HG03521 (cell line): Measurements from ENCODE around the gene SH3BP4.

ENCODE experiments used
- ATAC-seq: cut with Tn5 transposase; IDR thresholded peaks from one replicate; pipeline ENCODE4 v1.9.1; 2021; ENCODE audit warnings: mild to moderate bottlenecking, moderate library complexity; ENCODE audit not compliant: unreplicated experiment

Gene SH3BP4

GRCh38 chr2:234964631-234965461 lies 13.0 kb downstream of the SH3BP4 start:
- ATAC-seq: no peak

- no peak for ATAC-seq
Observed at GRCh38 chr2:234966340-234966739, 14.5 kb downstream of the SH3BP4 start.

- ATAC-seq: no peak
Observed at GRCh38 chr2:234967201-234967869, 15.5 kb downstream of the SH3BP4 start.

GRCh38 chr2:234967870-234968208 lies 16.0 kb downstream of the SH3BP4 start:
- ATAC-seq: no peak

- no peak for ATAC-seq
Observed at GRCh38 chr2:234968631-234969305, 17.0 kb downstream of the SH3BP4 start.

- ATAC-seq: no peak
Observed at GRCh38 chr2:234969306-234970098, 17.7 kb downstream of the SH3BP4 start.

GRCh38 chr2:234970099-234970440 lies 18.3 kb downstream of the SH3BP4 start:
- ATAC-seq: no peak

GRCh38 chr2:234970477-234970882 lies 18.7 kb downstream of the SH3BP4 start:
- no peak for ATAC-seq

GRCh38 chr2:234971496-234971895 lies 19.7 kb downstream of the SH3BP4 start:
- no peak for ATAC-seq

GRCh38 chr2:234973008-234973407 lies 21.2 kb downstream of the SH3BP4 start:
- ATAC-seq: no peak

- no peak for ATAC-seq
Observed at GRCh38 chr2:234974501-234975385, 22.9 kb downstream of the SH3BP4 start.

- ATAC-seq: no peak
Observed at GRCh38 chr2:234975611-234976010, 23.8 kb downstream of the SH3BP4 start.

- ATAC-seq: no peak
Observed at GRCh38 chr2:234976479-234977227, 24.8 kb downstream of the SH3BP4 start.

GRCh38 chr2:234977228-234977679 lies 25.4 kb downstream of the SH3BP4 start:
- ATAC-seq: no peak

- ATAC-seq: no peak
Observed at GRCh38 chr2:234978466-234979203, 26.8 kb downstream of the SH3BP4 start.

GRCh38 chr2:234979204-234980167 lies 27.7 kb downstream of the SH3BP4 start:
- ATAC-seq: no peak

- no peak for ATAC-seq
Observed at GRCh38 chr2:234980451-234981187, 28.8 kb downstream of the SH3BP4 start.
